GM19193 (cell line): ENCODE results near the gene TATDN2.

Experiments
- POLR2A ChIP-seq: IDR thresholded peaks from 4 replicates; pipeline ENCODE4 v1.6.1; 2011; ENCODE audit not compliant: insufficient read depth, insufficient read length; ENCODE audit errors: extremely low read depth

TATDN2 gene

DNA sequence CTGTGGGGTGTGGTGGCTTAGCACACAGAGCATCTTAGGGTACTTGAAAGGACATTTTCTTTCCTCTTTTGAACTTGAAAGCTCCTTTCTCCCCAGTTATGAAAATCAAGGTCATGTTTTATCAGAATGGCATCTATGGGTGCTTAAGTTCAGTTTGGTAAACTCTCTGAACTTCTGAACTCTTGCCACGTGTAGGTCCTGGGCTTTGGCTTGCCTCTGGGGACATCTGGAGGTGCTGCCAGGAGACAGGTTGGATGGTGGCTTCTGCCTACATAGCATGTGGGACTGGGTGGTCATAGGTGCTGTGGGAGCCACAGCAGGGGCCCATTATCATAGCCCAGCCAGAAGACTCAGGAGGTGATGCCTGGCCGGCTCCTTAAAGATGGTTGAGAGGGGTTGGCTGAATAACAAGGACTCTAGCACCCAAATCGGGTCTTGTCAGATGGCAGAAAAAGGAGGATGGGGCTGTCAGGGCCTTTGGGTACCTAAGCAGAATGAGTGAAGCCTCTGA, 28.9 kb downstream of the TATDN2 start:
- no peak for TF ChIP-seq POLR2A

DNA sequence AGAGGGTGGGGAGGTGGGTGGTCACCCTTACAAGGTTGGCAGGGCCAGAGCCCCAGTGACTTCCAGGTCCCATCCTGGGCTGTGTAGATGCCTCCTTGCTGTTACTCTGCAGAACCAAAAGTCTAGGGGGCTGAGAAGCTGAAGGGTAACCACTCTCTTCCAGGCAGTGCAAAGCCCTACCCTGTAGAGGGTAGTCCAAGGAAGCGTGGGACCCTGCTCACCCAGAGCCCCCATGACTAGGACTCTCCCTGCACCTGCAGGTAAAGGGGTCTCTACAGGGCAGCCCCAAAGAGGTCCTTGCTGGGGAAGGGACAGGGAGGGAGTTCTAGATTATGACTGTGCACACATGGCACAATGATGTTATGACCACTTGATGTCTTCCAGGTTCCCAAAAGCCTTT, 30.2 kb downstream of the TATDN2 start:
- no peak for TF ChIP-seq POLR2A

DNA sequence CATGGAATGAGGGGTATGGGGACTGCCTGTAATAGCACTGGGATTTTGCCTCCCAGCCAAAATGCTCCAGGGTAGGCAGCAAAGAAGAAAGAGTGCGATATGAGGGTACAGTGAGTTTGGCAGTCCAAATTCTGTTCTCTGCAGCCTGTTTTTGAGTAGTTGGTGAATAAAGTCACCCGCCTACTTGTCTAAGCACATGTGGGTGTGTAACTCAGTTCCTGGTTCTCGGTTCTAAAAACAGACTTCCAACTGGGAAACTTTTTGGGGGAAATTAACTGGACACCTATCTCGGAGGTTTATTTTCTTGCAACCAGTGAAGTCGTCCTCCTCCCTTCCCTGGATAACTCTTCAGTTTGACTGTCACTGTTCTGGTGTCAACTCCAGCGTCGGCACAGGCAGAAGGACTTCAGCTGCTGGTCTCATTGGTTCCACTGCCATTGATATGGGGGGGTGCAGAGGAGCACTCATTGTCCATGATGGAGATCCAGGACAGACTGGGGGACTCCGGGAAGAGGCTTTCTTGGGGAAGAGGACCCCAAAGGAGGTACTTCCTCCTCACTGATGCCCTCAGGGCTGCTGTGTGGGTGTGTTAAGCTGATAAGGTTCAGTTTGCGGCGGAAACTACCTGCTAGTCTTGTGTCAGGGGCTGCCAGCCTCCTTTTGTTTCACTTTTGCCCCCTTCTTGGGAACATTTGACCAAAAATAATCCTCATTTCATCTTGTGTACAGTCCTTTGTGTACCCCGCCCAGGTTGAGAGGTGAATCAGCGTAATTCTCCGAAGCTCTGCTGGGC, 31.3 kb downstream of the TATDN2 start:
- TF ChIP-seq POLR2A = no peak

DNA sequence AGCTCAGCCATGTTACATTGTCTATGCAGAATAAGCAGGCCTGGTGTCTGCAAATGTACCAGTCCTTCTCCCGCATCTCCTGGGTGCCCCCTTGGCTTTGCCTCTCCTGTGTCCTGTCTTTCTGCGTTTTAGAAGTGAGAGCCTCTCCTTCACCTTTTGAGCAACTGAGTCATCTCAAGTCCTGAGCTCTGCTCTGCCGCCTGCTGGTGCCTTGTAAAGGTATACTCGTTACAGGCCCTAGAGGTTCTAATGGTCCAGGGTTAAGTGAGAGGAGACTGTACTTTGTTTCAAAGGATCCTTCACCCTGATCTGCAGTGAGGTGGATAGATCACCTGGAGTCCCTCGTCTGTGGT, 31.9 kb downstream of the TATDN2 start:
- TF ChIP-seq POLR2A = no peak

DNA sequence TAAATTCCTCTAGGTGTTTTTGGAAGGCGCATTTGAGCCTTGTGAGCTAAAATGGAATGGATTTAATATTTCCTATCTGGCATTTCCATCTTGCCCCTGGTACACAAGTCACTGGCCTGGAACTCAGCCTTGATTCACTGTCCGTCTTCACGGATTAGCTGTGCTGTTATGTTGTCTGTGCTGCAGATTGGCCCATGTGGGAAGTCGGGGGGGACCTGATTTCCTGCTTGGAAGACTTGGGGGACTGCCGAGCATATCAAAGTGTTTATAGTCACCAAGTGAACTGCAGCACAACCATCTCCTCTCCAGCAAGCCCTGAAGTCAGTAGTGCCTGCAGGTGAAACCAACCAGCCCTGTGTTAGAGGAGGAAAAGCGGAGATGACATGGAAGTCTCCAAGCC, 32.3 kb downstream of the TATDN2 start:
- no peak for TF ChIP-seq POLR2A

DNA sequence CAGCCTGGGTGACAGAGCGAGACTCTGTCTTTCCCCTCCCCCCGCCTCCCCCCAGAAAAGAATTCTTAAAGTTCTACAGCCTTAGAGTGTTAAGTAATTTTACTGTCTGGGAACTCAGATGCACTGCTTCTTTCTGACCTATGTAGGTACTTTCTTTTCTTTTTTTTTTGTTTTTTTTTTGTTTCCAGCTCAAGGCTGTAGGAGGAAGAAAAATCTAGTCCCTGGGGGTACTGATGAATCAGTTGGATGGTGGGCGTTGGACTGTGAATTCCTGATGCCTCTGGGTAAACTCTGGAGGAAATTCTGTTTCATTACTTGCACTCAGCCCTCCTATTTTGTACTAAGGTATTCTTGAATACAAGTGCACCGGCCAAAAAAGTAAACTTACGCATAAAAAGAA, 33.7 kb downstream of the TATDN2 start:
- TF ChIP-seq POLR2A = no peak

- TF ChIP-seq POLR2A = no peak
These were observed 35.4 kb downstream of the TATDN2 start for GRCh38 chr3:10283638-10284037.

GRCh38 chr3:10284496-10284895, 36.2 kb downstream of the TATDN2 start:
- TF ChIP-seq POLR2A = no peak

- no peak for TF ChIP-seq POLR2A
These were observed 37.2 kb downstream of the TATDN2 start for GRCh38 chr3:10285272-10286132.

DNA sequence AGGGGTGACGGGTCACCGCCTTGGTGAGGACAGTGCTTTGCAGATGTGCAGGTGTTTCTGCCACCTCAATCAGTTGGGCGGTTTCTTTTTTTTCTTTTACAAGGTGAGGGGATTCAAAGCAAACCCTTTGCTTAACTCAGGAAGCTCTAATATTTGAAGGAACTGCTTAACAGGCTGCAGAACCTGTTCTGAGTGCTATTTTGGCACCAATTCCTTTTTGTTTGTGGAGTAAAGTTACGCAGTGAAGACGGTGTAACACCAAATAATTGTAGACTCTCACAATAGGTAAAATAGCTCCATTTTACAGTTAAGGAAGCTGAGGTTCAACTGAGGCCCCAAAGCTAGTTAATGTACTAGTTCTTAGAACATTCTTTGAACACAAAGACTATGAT, 37.9 kb downstream of the TATDN2 start:
- TF ChIP-seq POLR2A = no peak

DNA sequence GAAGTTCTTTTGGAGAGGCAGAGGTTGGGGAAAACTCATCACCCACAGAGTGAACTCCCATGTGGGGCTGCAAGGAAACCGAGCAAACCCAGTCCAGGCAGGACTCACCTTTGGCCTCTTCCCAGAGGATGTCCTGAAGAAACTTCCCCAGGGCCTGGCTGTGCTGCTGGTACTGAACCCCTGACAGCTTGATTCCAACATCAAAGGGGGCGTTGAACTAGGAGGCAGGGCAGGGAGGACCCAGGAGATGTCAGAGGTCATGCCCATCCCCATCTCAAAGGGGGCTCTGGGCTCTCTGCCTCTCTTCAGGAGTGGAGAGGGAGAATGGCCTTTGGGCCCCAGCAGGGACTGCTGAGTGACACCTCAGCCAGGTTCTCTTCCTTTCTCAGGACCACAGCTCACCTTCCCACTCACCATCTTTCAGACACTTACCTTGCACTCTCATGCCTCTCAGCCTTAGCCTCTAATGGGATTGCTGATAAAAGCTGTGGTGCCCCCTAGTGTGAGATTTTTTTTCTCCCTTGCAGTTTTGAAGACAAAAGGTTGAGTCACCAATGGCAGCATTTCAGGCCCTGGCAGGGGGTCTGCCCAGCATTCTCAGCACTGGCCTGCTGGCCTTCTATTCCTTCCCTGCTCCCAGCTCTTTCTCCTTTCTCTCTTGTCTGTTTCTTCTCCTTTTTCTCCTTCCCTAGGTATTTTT, 38.5 kb downstream of the TATDN2 start:
- no peak for TF ChIP-seq POLR2A

- no peak for TF ChIP-seq POLR2A
These were observed 39.8 kb downstream of the TATDN2 start for GRCh38 chr3:10287936-10288574.

DNA sequence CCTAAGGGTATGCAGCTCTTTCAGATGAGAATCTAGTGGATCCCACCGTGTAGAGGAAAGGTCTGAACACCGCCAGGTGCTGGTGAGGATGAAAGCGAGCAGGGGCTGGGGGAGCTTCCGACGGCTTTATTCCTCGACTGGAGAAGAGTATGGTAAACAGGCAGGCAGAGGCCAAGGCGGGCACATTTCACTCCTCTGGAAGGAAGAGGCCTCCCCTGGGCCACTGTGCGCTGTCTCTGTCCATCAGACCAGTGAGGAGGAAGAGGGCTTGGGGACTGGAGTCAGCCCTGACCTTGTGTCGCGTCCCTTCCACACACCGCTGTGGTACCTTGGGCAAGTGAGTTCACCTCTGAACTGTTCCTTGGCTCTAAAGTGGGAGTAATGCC, 40.3 kb downstream of the TATDN2 start:
- no peak for TF ChIP-seq POLR2A

DNA sequence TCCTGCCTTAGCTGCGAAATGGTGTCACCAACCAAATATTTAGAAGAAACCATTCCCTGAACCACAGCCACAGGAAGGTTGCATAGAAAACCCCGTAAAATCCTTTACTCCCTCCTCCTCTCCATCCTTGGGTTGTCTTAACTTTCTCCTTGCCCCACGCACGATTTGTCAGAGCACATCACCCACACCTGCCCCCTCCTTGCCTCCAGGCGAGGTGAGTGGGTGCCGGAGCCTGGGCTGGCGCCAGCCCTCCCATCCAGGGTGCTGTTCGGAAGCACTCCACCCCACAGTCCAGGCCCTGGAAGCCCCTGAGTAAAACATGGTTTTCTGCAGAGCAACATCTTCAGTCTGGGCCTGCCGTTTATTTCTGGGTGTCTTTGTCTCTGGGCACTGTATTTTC, 40.8 kb downstream of the TATDN2 start:
- TF ChIP-seq POLR2A = no peak
